Osteocyte (in vitro differentiated cells): ENCODE data around the gene LPO. TPM values are rescaled to one million over a fixed set of nuclear protein-coding genes. Genes with fewer than 3 reads are reported as not detected.
A peak's percentile ranks its signal among the peaks of the same experiment; 100 is the strongest.

Experiments
- DNase-seq: peaks from one replicate; pipeline ENCODE4 v3.0.0; 2021; ENCODE audit warnings: mixed read lengths; ENCODE audit not compliant: unreplicated experiment; ENCODE audit errors: extremely low spot score
- H3K27ac Mint-ChIP-seq: one replicate; pipeline ENCODE4 v1.8.0; 2021; ENCODE audit warnings: mild to moderate bottlenecking, mixed read lengths; ENCODE audit not compliant: unreplicated experiment
- H3K27me3 Mint-ChIP-seq: one replicate; pipeline ENCODE4 v1.8.0; 2021; ENCODE audit warnings: mixed read lengths; ENCODE audit not compliant: unreplicated experiment
- H3K36me3 Mint-ChIP-seq: one replicate; pipeline ENCODE4 v1.8.0; 2021; ENCODE audit warnings: mixed read lengths; ENCODE audit not compliant: unreplicated experiment
- H3K4me1 Mint-ChIP-seq: one replicate; pipeline ENCODE4 v1.8.0; 2021; ENCODE audit warnings: mixed read lengths; ENCODE audit not compliant: unreplicated experiment
- H3K4me3 Mint-ChIP-seq: one replicate; pipeline ENCODE4 v1.8.0; 2021; ENCODE audit warnings: mild to moderate bottlenecking, moderate library complexity, mixed read lengths; ENCODE audit not compliant: unreplicated experiment
- H3K9me3 Mint-ChIP-seq: one replicate; pipeline ENCODE4 v1.8.0; 2021; ENCODE audit warnings: mixed read lengths; ENCODE audit not compliant: unreplicated experiment
- total RNA-seq: library from RNA; stranded (reverse); gene quantifications from 2 replicates; pipeline ENCODE4 v1.2.1, GENCODE V29; 2021
- TF ChIP-seq, protein P1 (sequence below): fragments of 200-600 bp; sonication (generic); IDR thresholded peaks from 2 replicates; pipeline ENCODE4 v1.5.0; 2021; ENCODE audit warnings: antibody characterized with exemption, mild to moderate bottlenecking, moderate library complexity

The LPO gene
- total RNA-seq, 1 donor from 2014 or later, result not detected

GRCh38 chr17:58264407-58265103 is 26.2 kb downstream of the LPO start:
- Mint-ChIP-seq H3K27ac (no peak overlapping the region), H3K36me3 (no peaks in the 10 kb centered on the region), H3K27me3 (peaks cover 55% of the 10 kb centered on the region), H3K4me1 (no peaks in the 10 kb centered on the region), H3K4me3 (no peak overlapping the region), H3K9me3 (no peaks in the 10 kb centered on the region)
- TF ChIP-seq, protein P1, sequence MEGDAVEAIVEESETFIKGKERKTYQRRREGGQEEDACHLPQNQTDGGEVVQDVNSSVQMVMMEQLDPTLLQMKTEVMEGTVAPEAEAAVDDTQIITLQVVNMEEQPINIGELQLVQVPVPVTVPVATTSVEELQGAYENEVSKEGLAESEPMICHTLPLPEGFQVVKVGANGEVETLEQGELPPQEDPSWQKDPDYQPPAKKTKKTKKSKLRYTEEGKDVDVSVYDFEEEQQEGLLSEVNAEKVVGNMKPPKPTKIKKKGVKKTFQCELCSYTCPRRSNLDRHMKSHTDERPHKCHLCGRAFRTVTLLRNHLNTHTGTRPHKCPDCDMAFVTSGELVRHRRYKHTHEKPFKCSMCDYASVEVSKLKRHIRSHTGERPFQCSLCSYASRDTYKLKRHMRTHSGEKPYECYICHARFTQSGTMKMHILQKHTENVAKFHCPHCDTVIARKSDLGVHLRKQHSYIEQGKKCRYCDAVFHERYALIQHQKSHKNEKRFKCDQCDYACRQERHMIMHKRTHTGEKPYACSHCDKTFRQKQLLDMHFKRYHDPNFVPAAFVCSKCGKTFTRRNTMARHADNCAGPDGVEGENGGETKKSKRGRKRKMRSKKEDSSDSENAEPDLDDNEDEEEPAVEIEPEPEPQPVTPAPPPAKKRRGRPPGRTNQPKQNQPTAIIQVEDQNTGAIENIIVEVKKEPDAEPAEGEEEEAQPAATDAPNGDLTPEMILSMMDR, result no peak
- DNase-seq, result peak; percentile 32

DNA sequence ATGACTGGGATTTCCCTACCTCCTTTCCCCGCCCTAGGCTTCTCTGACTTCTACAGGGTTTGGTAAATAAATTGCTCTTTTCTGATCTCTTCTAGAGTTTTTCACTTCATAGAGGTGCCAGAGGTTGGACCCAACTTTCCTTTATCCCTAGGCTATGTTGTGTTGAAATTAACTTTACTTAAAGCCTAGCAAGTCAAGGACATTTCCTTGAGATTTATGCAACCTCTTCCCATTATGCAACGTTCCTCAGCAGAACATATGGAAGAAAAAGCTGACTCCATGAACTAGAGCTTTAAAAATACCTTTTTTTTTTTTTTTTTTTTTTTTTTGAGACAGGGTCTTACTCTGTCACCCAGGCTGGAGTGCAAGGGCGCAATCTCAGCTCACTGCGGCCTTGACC is 26.9 kb downstream of the LPO start:
- Mint-ChIP-seq H3K27ac (no peak overlapping the region), H3K9me3 (no peaks in the 10 kb centered on the region), H3K27me3 (peaks cover 53% of the 10 kb centered on the region), H3K4me3 (no peak overlapping the region), H3K36me3 (no peaks in the 10 kb centered on the region), H3K4me1 (no peaks in the 10 kb centered on the region)
- TF ChIP-seq, protein P1, result no peak
- DNase-seq, result no peak

- no peaks in the 10 kb centered on the region for H3K9me3 Mint-ChIP-seq
- H3K4me3 Mint-ChIP-seq, result no peak overlapping the region
- TF ChIP-seq, protein P1, result no peak
- no peaks in the 10 kb centered on the region for H3K36me3 Mint-ChIP-seq
- no peaks in the 10 kb centered on the region for H3K4me1 Mint-ChIP-seq
- H3K27ac Mint-ChIP-seq, result no peak overlapping the region
- DNase-seq, result peak; percentile 65
- peaks cover 43% of the 10 kb centered on the region for H3K27me3 Mint-ChIP-seq
These were observed 27.8 kb downstream of the LPO start for GRCh38 chr17:58265902-58266875.

GRCh38 chr17:58267347-58268324 is 29.3 kb downstream of the LPO start:
- Mint-ChIP-seq H3K9me3 (no peaks in the 10 kb centered on the region), H3K4me1 (no peaks in the 10 kb centered on the region), H3K27ac (no peak overlapping the region), H3K27me3 (peaks cover 30% of the 10 kb centered on the region), H3K36me3 (no peaks in the 10 kb centered on the region), H3K4me3 (no peak overlapping the region)
- peak; percentile 72 for DNase-seq
- TF ChIP-seq, protein P1, result no peak
